PC-9 (cell line): Measurements from ENCODE around the gene COL27A1.

Source experiments
- CTCF ChIP-seq: fragments of 200-600 bp; sonication (generic); conservative IDR thresholded peaks from 2 replicates; pipeline ENCODE4 v1.6.1; 2017; ENCODE audit warnings: mixed run types, antibody characterized with exemption, mild to moderate bottlenecking, moderate library complexity
- EZH2 ChIP-seq: fragments of 200-600 bp; sonication (generic); IDR thresholded peaks from 2 replicates; pipeline ENCODE4 v1.8.0; 2017; ENCODE audit warnings: antibody characterized with exemption, low read depth

GRCh38 chr9:114155263-114155994 lies at the start of gene COL27A1:
- peak; percentile 90 for TF ChIP-seq CTCF
- TF ChIP-seq EZH2 = no peak
